Activated CD8-positive, alpha-beta memory T cell treated with anti-CD3 and anti-CD28 coated beads, Interleukin-2, amount 10 ng/mL, durations not matched to agents 7 days and 5 days (primary cell): ENCODE results near the gene EDARADD. TPM values are rescaled to one million over a fixed set of nuclear protein-coding genes. Genes with fewer than 3 reads are reported as not detected.

Source experiments
- ATAC-seq: fragments of 150-1000 bp; cut with Tn5 transposase; one replicate; pipeline ENCODE4 v1.10.0; 2021; ENCODE audit warnings: moderate library complexity
- CTCF ChIA-PET: fragments of 350-600 bp; sonication (Branson Sonifier 250); formaldehyde crosslinking; loops from one replicate; lab custom pipeline; 2021; ENCODE audit warnings: antibody characterized with exemption; lab: Charles Lee
- DNase-seq: peaks from one replicate; pipeline ENCODE4 v3.0.0-alpha.2; 2020
- H3K27ac Mint-ChIP-seq: one replicate; pipeline ENCODE4 v1.8.0; 2021; ENCODE audit warnings: mild to moderate bottlenecking, mixed read lengths
- H3K27me3 Mint-ChIP-seq: one replicate; pipeline ENCODE4 v1.8.0; 2021; ENCODE audit warnings: mixed read lengths
- H3K36me3 Mint-ChIP-seq: one replicate; pipeline ENCODE4 v1.8.0; 2021; ENCODE audit warnings: mild to moderate bottlenecking, mixed read lengths
- H3K4me1 Mint-ChIP-seq: one replicate; pipeline ENCODE4 v1.8.0; 2021; ENCODE audit warnings: mixed read lengths
- H3K4me3 Mint-ChIP-seq: one replicate; pipeline ENCODE4 v1.8.0; 2021; ENCODE audit warnings: mild to moderate bottlenecking, moderate library complexity, mixed read lengths
- H3K9me3 Mint-ChIP-seq: one replicate; pipeline ENCODE4 v1.8.0; 2022; ENCODE audit warnings: low read depth, mixed read lengths
- total RNA-seq, 2 experiments: library from RNA; stranded (reverse); gene quantifications; one replicate each; pipeline ENCODE4 v1.2.3, GENCODE V29; 2021

EDARADD gene
- total RNA-seq, 2 experiments from 2014 or later = 3.7 to 11.8 TPM

- H3K27me3 Mint-ChIP-seq = peaks cover 36% of the 10 kb centered on the region
- DNase-seq (no peak), ATAC-seq (no peak)
- CTCF ChIA-PET = no interaction called here
- no peak overlapping the region for H3K4me3 Mint-ChIP-seq
- no peak overlapping the region for H3K27ac Mint-ChIP-seq
- peaks cover 42% of the 10 kb centered on the region for H3K4me1 Mint-ChIP-seq
- H3K36me3 Mint-ChIP-seq = no peaks in the 10 kb centered on the region
- H3K9me3 Mint-ChIP-seq = no peaks in the 10 kb centered on the region
Observed at GRCh38 chr1:236507022-236507700, 113.1 kb downstream of the EDARADD start.

- DNase-seq (no peak), ATAC-seq (peak; percentile 46)
- H3K36me3 Mint-ChIP-seq = no peaks in the 10 kb centered on the region
- no peaks in the 10 kb centered on the region for H3K9me3 Mint-ChIP-seq
- H3K4me3 Mint-ChIP-seq = peak overlapping the region; percentile 12
- H3K4me1 Mint-ChIP-seq = peaks cover 30% of the 10 kb centered on the region
- CTCF ChIA-PET = no interaction called here
- peak overlapping the region; percentile 48 for H3K27ac Mint-ChIP-seq
- H3K27me3 Mint-ChIP-seq = peaks cover 36% of the 10 kb centered on the region
Observed at GRCh38 chr1:236508593-236509027, 114.5 kb downstream of the EDARADD start.

DNA sequence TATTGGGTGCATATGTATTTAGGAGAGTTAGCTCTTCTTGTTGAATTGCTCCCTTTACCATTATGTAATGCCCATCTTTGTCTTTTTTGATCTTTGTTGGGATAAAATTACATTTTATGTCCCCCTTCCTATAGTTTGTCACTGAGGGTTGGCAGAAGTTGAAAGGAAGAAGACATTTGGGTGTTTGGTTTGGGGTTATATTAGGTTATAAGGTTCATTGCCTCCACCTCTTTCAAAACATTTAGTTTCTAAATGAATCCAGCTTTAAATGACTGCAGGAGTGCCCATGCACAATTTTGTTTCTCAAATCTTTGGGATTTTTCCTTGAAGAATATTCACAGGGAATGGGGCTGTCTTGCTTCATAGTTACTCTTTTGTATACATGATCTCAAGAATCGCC is 115.1 kb downstream of the EDARADD start:
- no peak for ATAC-seq
- no peak overlapping the region for H3K27ac Mint-ChIP-seq
- CTCF ChIA-PET = no interaction called here

GRCh38 chr1:236509647-236510401 is 115.7 kb downstream of the EDARADD start:
- Mint-ChIP-seq H3K9me3 (no peaks in the 10 kb centered on the region), H3K27me3 (peaks cover 29% of the 10 kb centered on the region), H3K27ac (no peak overlapping the region), H3K4me3 (no peak overlapping the region), H3K36me3 (no peaks in the 10 kb centered on the region), H3K4me1 (peaks cover 30% of the 10 kb centered on the region)
- DNase-seq (no peak), ATAC-seq (no peak)
- CTCF ChIA-PET = interaction anchor here (0.7 kb wide), 1 partner anchor 16 kb away, joined by 3 read pairs; no protein-coding TSS in a partner anchor

More for the DNA sequence above, 115.1 kb downstream of the EDARADD start:
- Mint-ChIP-seq H3K36me3 (no peaks in the 10 kb centered on the region), H3K4me3 (no peak overlapping the region), H3K27me3 (peaks cover 35% of the 10 kb centered on the region), H3K4me1 (peaks cover 30% of the 10 kb centered on the region), H3K9me3 (no peaks in the 10 kb centered on the region)
- no peak for DNase-seq

DNA sequence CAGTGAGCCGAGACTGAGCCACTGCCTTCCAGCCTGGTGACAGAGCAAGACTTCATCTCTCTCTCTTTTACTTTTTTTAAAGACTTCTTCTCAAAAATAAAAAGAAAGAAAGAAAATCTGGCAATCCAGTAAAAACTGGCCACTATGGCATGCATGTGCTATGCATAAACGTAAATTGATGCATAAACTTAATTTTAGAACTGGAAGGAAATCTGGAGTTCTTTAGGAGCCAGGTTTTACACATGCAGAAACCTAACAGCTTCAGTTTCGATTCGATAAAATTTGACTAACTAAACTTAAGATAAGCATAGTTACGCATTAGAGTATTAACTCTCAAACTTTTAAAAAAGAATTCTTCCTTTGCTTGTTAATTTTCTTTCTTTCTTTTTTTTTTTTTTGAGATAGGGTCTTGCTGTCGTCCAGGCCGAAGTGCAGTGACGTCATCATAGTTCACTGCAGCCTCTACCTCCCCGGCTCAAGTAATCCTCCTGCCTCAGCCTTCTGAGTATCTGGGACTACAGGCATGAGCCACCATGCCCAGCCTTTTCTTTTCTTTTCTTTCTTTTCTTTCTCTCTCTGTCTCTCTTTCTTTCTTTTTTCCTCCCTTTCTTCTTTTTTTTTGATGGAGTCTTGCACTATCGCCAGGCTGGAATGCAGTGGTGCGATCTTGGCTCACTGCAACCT is 117.8 kb downstream of the EDARADD start:
- peaks cover 44% of the 10 kb centered on the region for H3K4me1 Mint-ChIP-seq
- H3K4me3 Mint-ChIP-seq = no peak overlapping the region
- no peaks in the 10 kb centered on the region for H3K36me3 Mint-ChIP-seq
- no peak overlapping the region for H3K27ac Mint-ChIP-seq
- no peak for DNase-seq
- CTCF ChIA-PET = no interaction called here
- H3K27me3 Mint-ChIP-seq = peaks cover 34% of the 10 kb centered on the region
- no peaks in the 10 kb centered on the region for H3K9me3 Mint-ChIP-seq
- no peak for ATAC-seq

- no peaks in the 10 kb centered on the region for H3K9me3 Mint-ChIP-seq
- CTCF ChIA-PET = no interaction called here
- no peak overlapping the region for H3K4me3 Mint-ChIP-seq
- peaks cover 36% of the 10 kb centered on the region for H3K27me3 Mint-ChIP-seq
- no peak for ATAC-seq
- H3K27ac Mint-ChIP-seq = no peak overlapping the region
- H3K4me1 Mint-ChIP-seq = peaks cover 29% of the 10 kb centered on the region
- DNase-seq = no peak
- H3K36me3 Mint-ChIP-seq = no peaks in the 10 kb centered on the region
Observed at GRCh38 chr1:236514703-236515442, 120.8 kb downstream of the EDARADD start.

GRCh38 chr1:236515443-236515958 is 121.4 kb downstream of the EDARADD start:
- CTCF ChIA-PET = interaction anchor here (0.7 kb wide), 1 partner anchor 101 kb away, joined by 3 read pairs; no protein-coding TSS in a partner anchor
- no peaks in the 10 kb centered on the region for H3K9me3 Mint-ChIP-seq
- ATAC-seq (no peak), DNase-seq (no peak)
- H3K27me3 Mint-ChIP-seq = peaks cover 30% of the 10 kb centered on the region
- H3K27ac Mint-ChIP-seq = no peak overlapping the region
- peaks cover 23% of the 10 kb centered on the region for H3K4me1 Mint-ChIP-seq
- H3K4me3 Mint-ChIP-seq = no peak overlapping the region
- no peaks in the 10 kb centered on the region for H3K36me3 Mint-ChIP-seq

GRCh38 chr1:236516929-236517704 is 123.0 kb downstream of the EDARADD start:
- no peaks in the 10 kb centered on the region for H3K9me3 Mint-ChIP-seq
- peaks cover 31% of the 10 kb centered on the region for H3K27me3 Mint-ChIP-seq
- ATAC-seq (peak; percentile 88), DNase-seq (peak; percentile 78)
- CTCF ChIA-PET = interaction anchor here (1.3 to 1.7 kb wide), 2 partner anchors 10 to 88 kb away, joined by 3 to 4 read pairs; no protein-coding TSS in a partner anchor
- peak overlapping the region; percentile 59 for H3K4me3 Mint-ChIP-seq
- H3K27ac Mint-ChIP-seq = peak overlapping the region; percentile 75
- H3K36me3 Mint-ChIP-seq = peaks cover 4% of the 10 kb centered on the region
- peaks cover 26% of the 10 kb centered on the region for H3K4me1 Mint-ChIP-seq

DNA sequence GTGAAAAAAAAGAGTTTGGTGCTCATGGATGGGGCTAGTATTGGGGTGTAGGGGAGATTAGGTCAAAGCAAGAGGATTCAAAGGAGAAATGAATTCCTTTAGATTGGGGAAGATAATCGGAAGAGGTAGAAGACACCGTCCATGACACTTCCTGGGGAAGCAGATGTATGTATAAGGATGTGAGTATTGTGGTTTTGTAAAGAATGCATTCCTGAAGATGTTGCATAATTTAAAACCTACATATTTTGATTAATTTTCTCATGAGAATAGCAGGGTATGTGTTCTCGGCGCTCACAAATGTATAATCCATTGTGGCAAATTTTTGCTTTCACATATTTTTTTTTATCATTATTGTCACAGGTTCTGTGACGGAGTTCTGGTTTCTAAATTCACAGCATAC is 124.2 kb downstream of the EDARADD start:
- DNase-seq = no peak
- Mint-ChIP-seq H3K36me3 (peaks cover 4% of the 10 kb centered on the region), H3K4me3 (no peak overlapping the region), H3K9me3 (no peaks in the 10 kb centered on the region), H3K27me3 (peaks cover 29% of the 10 kb centered on the region), H3K27ac (no peak overlapping the region), H3K4me1 (peaks cover 33% of the 10 kb centered on the region)
- no peak for ATAC-seq
- CTCF ChIA-PET = no interaction called here

DNA sequence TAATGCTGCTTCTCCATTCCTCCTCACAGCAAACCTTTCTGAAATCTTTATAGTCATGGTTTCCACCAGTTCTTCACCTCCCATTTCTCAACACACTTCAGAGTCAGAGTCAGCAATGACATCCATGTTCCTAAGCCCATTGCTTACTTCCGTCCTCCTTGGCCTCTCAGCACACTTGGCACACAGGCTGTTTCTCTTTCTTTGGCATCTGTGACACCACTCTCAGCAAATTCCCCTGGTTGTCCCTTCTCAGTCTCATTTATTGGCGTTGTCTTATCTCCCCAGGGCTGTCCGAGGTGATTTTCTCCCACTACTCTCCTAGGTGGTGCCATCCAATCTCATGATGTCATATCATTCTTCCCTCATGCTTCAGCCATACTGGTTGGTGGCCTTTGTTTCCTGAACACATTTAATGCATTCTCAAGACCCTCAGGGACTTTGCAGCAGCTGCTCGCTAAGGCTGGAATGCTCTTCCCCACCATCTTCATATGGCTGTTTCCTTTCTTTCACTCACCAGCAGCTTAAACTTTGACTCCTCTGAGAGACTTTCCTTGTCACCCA is 126.4 kb downstream of the EDARADD start:
- no peak overlapping the region for H3K4me3 Mint-ChIP-seq
- no peaks in the 10 kb centered on the region for H3K9me3 Mint-ChIP-seq
- no peak overlapping the region for H3K27ac Mint-ChIP-seq
- peaks cover 9% of the 10 kb centered on the region for H3K36me3 Mint-ChIP-seq
- CTCF ChIA-PET = no interaction called here
- peaks cover 26% of the 10 kb centered on the region for H3K27me3 Mint-ChIP-seq
- ATAC-seq = no peak
- peaks cover 33% of the 10 kb centered on the region for H3K4me1 Mint-ChIP-seq
- DNase-seq = no peak

DNA sequence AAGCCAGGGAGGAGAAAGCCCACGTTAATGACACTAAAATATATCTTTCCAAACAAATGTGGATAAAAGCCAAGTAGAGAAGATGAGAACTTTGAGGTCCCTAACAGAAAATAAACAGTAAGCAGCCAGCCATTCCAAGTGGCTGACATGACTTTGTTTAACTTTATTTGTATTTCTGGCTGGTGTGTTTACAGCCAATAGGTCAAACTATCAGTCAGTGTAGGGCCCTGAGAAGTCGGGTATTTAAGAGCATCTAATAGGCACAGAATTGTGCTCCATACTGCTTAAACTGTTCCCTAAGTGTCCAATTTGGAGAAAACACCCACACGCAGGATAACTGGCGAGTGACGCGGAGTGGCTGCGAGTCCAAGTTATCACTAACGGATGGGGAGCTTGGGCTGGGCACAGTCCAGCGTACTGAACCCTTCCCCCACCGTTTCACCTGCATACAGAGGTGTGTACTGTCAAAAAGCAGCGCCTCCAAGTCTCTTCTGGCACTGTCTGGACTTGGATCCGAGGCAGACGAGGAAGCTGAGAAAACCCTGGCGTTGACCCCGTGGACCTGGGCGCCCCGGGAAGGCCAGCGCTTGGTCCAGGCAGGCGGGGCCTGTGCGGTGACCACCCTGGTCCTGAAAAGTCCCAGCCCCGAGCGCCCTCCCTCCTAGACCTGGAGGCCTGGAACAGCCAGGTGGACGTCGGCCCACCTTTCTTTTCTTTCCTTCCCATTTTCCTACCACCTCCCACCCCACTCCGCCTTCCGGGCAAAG is 129.0 kb downstream of the EDARADD start:
- H3K4me1 Mint-ChIP-seq = peaks cover 26% of the 10 kb centered on the region
- no peak for DNase-seq
- CTCF ChIA-PET = no interaction called here

More for the DNA sequence above, 129.0 kb downstream of the EDARADD start:
- Mint-ChIP-seq H3K9me3 (no peaks in the 10 kb centered on the region), H3K4me3 (peak overlapping the region; percentile 93), H3K36me3 (peaks cover 26% of the 10 kb centered on the region), H3K27me3 (peaks cover 16% of the 10 kb centered on the region), H3K27ac (peak overlapping the region; percentile 99)
- peak; percentile 1 for ATAC-seq
